ENCODE data around the gene APCDD1L.
"Not testable (repeated sequence)": the region's sequence is repeated elsewhere in the genome, so short reads cannot be mapped to it uniquely, and the experiment has no call there.

The APCDD1L gene

GRCh38 chr20:58446264-58446959, 68.8 kb downstream of the APCDD1L start:
- no peak for DNase-seq (ENCODE audit: low spot score)

DNA sequence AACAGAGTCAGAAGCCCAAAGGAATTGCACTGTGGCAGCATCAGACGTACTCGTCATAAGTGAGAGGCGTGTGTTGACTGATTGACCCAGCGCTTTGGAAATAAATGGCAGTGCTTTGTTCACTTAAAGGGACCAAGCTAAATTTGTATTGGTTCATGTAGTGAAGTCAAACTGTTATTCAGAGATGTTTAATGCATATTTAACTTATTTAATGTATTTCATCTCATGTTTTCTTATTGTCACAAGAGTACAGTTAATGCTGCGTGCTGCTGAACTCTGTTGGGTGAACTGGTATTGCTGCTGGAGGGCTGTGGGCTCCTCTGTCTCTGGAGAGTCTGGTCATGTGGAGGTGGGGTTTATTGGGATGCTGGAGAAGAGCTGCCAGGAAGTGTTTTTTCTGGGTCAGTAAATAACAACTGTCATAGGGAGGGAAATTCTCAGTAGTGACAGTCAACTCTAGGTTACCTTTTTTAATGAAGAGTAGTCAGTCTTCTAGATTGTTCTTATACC, 70.4 kb downstream of the APCDD1L start:
- DNase-seq (ENCODE audit: low spot score): no peak

- no peak for DNase-seq (ENCODE audit: low spot score)
Measured at GRCh38 chr20:58441723-58442122, 73.5 kb downstream of the APCDD1L start.

DNA sequence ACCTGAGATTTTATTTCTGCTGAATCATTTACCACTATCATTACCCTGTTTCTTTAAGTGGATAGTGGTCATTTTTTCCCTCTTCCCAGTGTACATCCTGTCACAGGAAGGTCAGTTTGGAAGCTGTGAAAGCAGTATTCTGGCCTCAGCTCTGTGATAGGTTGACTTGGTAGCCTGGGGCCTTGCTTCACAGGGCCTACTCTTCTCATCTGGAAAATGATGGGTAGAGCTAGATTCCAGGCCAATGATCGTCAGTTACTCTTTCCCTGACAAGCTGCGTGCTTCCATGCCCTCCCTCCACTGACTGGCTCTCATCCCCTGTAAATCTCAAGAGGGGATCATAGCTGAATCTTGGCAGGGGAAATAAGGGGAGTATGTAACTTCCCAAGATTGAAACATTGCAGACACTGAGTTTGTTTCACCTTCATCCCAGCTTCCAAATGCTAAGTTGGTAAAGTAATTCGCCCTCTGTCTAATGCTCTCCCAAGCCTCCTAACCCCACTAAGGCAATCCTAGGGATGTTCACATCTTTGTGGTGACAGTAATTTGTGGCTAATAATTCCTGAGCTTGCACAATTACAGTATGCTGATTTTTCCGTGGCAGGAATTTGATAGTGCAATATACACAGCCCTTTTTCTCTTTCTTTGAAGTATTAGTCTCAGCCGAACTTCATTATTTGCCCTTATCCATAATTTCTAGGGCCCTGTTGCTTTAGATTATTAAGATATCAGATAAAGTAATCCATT, 75.0 kb downstream of the APCDD1L start:
- DNase-seq (ENCODE audit: low spot score): no peak

- no peak for DNase-seq (ENCODE audit: low spot score)
Measured at GRCh38 chr20:58438970-58439808, 76.0 kb downstream of the APCDD1L start.

DNA sequence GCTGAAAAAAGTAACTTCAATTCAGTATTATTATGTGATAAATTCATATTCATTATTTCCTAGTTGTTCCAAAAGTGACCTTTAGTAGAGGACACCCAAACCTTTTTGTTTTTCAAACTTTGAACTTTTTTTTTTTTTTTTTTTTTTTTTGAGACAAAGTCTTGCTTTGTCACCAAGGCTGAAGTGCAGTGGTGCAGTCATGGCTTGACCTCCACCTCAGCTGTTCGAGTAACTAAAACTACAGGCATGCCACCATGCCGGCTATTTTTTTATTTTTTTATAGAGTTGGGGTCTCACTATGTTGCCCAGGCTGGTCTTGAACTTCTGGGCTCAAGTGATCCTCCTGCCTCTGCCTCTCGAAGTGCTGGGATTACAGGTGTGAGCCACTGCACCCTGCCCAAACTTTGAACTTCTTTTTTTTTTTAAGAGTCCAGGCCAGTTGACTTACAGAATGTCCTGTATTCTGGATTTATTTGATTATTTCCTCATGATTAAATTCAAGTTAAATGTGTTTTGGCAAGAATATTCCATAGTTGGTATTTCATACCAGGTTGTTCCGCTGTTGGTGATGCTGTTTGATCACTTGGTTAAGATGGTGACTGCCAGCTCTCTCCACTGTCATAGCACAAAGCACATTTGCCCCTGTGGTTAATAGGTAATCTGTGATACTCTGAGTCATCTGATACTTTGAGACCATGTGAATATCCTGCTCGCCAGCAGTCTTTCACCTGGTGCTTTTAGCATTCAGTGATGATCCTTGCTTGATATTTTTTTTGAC, 78.1 kb downstream of the APCDD1L start:
- no peak for DNase-seq (ENCODE audit: low spot score)

DNA sequence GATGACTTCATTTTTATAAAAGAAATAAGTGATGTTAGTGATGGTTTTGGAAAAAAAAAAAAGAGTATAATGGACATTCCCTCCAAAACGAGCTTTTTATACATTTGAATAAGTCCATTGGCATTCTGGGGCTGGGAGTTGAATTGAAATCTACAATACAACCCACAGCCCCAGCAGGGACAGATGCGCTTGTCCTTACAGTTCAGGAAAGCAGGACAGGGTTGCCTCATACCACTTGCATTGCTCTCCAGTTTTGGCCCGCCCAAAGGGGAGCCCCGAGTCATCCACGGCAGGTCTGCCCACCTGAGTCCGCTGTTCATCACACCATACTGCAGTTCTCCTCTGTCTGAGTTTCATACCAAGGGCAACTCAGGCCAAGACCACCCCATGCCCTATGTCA, 80.0 kb downstream of the APCDD1L start:
- DNase-seq (ENCODE audit: low spot score): no peak

- no peak for DNase-seq (ENCODE audit: low spot score)
Measured at GRCh38 chr20:58434326-58434725, 80.9 kb downstream of the APCDD1L start.

DNA sequence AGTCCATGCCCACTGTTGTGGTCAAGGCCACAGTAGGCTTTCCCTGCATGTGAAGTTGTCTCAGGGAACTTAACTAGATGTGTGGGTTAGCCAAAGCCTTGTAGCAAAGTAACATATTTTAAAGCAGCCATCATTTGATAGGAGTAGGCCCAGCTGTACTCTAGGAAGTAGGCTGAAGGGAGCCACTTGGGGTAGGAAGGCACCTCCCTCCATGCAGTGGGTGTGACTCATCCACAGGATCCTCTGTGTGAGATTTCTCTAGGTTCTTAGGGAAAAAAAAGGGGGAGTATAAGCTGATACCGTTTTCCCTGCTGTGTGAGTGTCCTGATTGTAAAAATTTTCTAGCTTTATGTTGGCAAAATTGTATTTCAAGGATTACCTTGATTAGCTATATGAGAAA, 81.4 kb downstream of the APCDD1L start:
- no peak for DNase-seq (ENCODE audit: low spot score)

DNA sequence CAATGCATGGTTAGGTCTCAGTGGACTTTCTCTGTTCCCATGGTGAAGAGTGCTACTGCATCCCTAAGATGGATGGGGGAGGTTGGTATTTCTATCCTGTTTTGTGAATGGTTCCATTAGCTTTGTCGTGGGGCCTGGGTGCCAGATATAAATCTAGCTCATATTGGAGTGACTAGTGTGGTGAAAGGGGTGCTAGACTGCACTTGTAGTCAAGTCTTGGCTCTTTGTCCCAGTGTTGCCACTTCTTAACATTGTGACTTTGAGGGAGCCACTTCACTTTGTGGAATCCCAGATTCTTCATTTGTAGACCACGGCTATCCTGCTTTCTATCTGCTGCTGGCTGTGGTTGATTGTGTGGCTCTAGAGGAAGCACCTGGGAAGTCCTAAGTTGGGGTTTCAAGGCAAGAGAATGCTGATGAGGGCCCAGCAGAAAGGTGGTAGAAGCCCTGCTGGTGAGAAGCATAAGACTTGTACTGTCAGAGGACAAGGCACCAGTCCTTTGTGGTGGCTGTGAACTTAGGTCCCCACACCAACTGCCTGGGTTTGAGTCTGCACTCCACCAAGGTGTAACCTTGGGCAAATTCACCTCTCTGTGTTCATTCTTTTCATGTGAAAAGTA, 82.1 kb downstream of the APCDD1L start:
- DNase-seq (ENCODE audit: low spot score): no peak

GRCh38 chr20:58432186-58432954, 82.8 kb downstream of the APCDD1L start:
- DNase-seq (ENCODE audit: low spot score): no peak

- no peak for DNase-seq (ENCODE audit: low spot score)
Measured at GRCh38 chr20:58431134-58431533, 84.1 kb downstream of the APCDD1L start.

- DNase-seq (ENCODE audit: low spot score): no peak
Measured at GRCh38 chr20:58429303-58429702, 85.9 kb downstream of the APCDD1L start.

DNA sequence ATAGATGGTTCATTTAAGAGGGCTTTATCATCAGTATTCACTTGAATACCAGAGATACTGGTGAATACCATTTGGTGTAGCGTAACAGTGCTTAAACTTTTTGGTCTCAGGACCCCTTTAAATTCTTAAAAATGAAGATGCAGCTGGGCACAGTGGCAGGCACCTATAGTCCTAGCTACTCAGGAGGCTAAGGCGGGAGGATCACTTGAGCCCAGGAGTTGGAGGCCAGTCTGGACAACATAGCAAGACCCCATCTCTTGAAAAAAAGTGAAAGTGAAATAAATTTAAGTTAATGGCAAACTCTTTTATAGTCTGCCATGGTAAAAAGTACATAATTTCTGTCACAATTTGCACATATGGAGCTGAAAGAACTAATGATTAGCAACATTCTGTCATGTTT, 86.8 kb downstream of the APCDD1L start:
- DNase-seq (ENCODE audit: low spot score): no peak

- DNase-seq (ENCODE audit: low spot score): not testable (repeated sequence)
Measured at GRCh38 chr20:58427571-58427970, 87.6 kb downstream of the APCDD1L start.

DNA sequence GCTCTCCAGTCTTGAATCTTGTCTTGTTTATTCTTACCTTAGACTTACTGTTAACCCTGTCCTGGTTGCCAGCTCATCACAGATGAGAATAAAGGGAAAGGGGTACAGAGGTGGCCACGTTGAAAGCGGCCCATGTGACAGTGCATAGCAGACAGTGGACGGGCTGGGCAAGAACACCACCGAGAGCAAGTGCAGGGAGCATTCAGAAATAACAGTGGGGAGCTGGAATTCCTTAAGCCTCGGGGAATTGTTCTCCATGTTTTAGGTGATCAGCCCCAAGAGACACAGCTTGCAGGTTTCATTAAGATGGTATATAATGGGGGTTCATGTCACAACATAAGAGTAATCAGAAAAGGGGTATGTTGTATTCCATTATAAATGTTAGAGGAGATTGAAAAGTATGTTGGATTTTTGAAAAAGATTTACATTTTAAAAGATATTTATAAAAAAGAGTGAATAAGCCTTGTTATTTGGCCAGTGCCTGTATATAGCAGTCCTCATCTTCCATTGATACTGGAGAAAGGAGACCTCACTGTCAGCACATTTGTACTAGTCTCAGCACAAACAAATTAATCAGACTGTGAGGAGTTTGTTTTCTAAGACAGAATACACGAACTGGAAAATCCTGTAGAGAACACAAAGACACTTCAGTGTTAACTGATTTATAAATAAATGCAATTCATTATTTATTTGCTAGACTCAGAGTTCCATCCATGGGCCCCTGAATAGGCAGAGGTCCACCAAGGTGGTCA, 90.8 kb downstream of the APCDD1L start:
- no peak for DNase-seq (ENCODE audit: low spot score)

- no peak for DNase-seq (ENCODE audit: low spot score)
Measured at GRCh38 chr20:58421497-58421850, 93.7 kb downstream of the APCDD1L start.

DNA sequence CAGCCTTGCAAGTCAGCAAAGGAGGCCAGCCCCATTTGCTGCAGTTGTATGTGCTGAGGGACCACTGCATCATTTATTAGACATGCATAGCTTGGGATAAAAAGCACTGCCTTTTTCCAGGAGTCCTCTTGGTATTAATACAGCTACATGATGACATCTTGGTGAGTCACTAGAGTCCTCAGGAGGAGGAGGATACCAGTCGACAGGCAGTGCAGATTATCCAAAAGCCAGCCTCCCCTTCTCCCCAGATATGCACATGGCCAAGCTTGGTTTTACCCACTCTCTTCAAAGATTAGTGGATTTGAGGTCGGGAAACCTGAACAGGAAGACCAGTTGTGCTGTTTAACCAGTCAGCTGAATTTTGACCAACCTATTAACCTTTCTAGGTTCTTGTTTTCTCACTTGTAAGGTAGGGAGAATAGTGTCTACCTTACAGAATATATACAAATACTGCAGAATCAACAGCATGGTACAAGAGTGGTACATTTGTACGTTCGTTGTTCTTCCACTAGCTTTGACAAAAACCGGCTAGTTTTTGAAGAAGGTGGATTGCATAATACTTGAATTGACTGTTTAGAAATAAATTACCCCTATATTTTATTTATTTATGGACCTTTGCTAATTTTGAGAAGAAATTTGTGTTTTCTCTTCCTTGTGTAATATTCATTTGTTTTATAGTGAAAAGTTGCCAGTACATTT, 94.3 kb downstream of the APCDD1L start:
- no peak for DNase-seq (ENCODE audit: low spot score)
